ENCODE measurements around the gene RAD51B.

DNA sequence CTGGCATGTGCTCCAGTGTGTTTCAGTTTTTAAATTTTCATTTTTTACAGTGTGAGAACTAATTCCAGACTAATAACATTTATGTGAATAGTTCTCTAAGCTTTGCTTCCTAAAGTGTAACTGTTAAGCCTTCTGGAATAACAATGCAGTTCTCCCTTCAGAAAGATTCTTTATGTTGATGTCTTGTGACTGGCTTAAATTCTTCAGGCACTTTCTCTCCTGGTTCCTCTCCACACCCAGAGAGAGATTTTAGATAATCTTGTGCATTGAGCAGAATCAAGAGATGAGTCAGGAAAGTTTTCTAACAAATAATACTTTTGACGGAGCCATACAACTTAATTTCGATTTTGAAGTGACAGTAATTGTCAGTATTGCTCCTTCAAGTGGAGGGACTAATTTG, 118.5 kb downstream of the RAD51B start:
- no peak for TF ChIP-seq POLR2AphosphoS5 (IDR thresholded peaks at IDR 0.05; ENCODE audit: borderline replicate concordance, low read depth, low read length)
- no peak for TF ChIP-seq FOXP2 (optimal IDR thresholded peaks at IDR 0.05; ENCODE audit: control extremely low read depth, extremely low read length, insufficient read depth)
- TF ChIP-seq EZH2 (IDR thresholded peaks at IDR 0.05), result no peak
